Peyer's patch (tissue), 4 donors: Measurements from ENCODE around the gene ARHGAP11A.

ENCODE experiments used
- POLR2A ChIP-seq, 2 donors: fragments of 450-650 bp; IDR thresholded peaks; one replicate each; pipeline ENCODE4 v1.5.1; 2017; ENCODE audit warnings: antibody characterized with exemption in 2 of 2, mild to moderate bottlenecking in 2 of 2, moderate library complexity in 2 of 2
- TF ChIP-seq, protein P1 (sequence below), 6 experiments: fragments of 450-650 bp in 4 of 6; fragments of 200-600 bp in 2 of 6; sonication (generic) in 1 of 6; IDR thresholded peaks; one replicate each; pipeline ENCODE4 v1.5.1; 2017 to 2019; ENCODE audit warnings: antibody characterized with exemption in 6 of 6, mild to moderate bottlenecking in 3 of 6, moderate library complexity in 1 of 6

DNA sequence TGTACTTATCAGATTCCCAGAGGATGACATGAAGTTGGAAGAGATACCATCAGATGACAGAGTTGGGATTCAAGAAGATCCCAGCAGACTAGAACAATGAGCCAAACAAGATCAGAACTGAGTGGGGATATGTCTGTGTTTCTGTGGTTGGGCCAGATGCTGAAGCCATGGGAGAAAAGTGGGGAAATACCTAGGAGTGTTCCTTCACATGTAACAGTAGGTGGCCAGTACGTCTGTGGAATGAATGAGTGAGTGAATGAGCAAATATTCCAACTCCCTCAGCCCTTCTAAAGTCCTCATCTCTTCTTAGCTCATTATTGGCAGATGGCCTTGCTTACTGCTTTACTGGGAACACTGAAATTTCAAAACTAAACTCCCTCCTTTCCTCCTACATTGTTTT, 70.3 kb downstream of the ARHGAP11A start:
- TF ChIP-seq, protein P1, sequence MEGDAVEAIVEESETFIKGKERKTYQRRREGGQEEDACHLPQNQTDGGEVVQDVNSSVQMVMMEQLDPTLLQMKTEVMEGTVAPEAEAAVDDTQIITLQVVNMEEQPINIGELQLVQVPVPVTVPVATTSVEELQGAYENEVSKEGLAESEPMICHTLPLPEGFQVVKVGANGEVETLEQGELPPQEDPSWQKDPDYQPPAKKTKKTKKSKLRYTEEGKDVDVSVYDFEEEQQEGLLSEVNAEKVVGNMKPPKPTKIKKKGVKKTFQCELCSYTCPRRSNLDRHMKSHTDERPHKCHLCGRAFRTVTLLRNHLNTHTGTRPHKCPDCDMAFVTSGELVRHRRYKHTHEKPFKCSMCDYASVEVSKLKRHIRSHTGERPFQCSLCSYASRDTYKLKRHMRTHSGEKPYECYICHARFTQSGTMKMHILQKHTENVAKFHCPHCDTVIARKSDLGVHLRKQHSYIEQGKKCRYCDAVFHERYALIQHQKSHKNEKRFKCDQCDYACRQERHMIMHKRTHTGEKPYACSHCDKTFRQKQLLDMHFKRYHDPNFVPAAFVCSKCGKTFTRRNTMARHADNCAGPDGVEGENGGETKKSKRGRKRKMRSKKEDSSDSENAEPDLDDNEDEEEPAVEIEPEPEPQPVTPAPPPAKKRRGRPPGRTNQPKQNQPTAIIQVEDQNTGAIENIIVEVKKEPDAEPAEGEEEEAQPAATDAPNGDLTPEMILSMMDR (IDR thresholded peaks at IDR 0.05), result no peak
- no peak for TF ChIP-seq POLR2A (IDR thresholded peaks at IDR 0.05)
